HEK293 (cell line): ENCODE results near the gene GPLD1.
"Not testable (repeated sequence)": the region's sequence is repeated elsewhere in the genome, so short reads cannot be mapped to it uniquely, and the experiment has no call there.

Source experiments
- CTCF ChIA-PET: fragments of 350-600 bp; formaldehyde crosslinking; extraction: SDS; loops from one replicate; lab custom pipeline; 2021; ENCODE audit warnings: antibody characterized with exemption; lab: Yijun Ruan, JAX
- POLR2A ChIA-PET: fragments of 300-600 bp; formaldehyde crosslinking; extraction: SDS; loops from one replicate; lab custom pipeline; 2020; ENCODE audit warnings: antibody characterized with exemption, inconsistent platforms; lab: Yijun Ruan, JAX
- H3K27ac ChIP-seq: fragments of 200-500 bp; sonication (Bioruptor generic); 2 replicates; pipeline ENCODE4 v1.5.1; 2014; ENCODE audit warnings: low read depth, low read length, control low read depth, inconsistent platforms; ENCODE audit errors: extremely low read depth
- H3K36me3 ChIP-seq, 2 experiments: fragments of 200-500 bp in 1 of 2; sonication (Bioruptor generic) in 1 of 2; 1 replicate in 1 of 2; 2 replicates in 1 of 2; pipeline ENCODE4 v1.5.1; 2014 to 2017; ENCODE audit warnings: inconsistent platforms in 2 of 2, low read length in 2 of 2; ENCODE audit not compliant: control insufficient read depth in 2 of 2, insufficient read depth in 1 of 2
- H3K4me1 ChIP-seq: fragments of 200-500 bp; sonication (Bioruptor generic); 2 replicates; pipeline ENCODE4 v1.5.1; 2014; ENCODE audit warnings: mild to moderate bottlenecking, low read length, inconsistent platforms; ENCODE audit not compliant: control insufficient read depth, insufficient read depth
- H3K4me3 ChIP-seq: 2 replicates; pipeline ENCODE4 v1.5.1; 2011; ENCODE audit warnings: low read depth, mild to moderate bottlenecking, control low read depth, low read length, moderate library complexity
- H3K9me3 ChIP-seq: fragments of 200-500 bp; sonication (Bioruptor generic); 2 replicates; pipeline ENCODE4 v1.5.1; 2014; ENCODE audit warnings: low read depth, low read length, inconsistent platforms; ENCODE audit not compliant: control insufficient read depth, insufficient read depth
- ATF2 ChIP-seq: fragments of 450-650 bp; formaldehyde crosslinking; IDR thresholded peaks from 2 replicates; pipeline ENCODE4 v1.5.1; 2016; ENCODE audit warnings: missing biosample characterization, missing genetic modification characterization, low read depth
- BCL6B ChIP-seq: fragments of 450-650 bp; formaldehyde crosslinking; IDR thresholded peaks from 2 replicates; pipeline ENCODE4 v1.5.1; 2017; ENCODE audit warnings: missing biosample characterization, missing genetic modification characterization
- GFI1B ChIP-seq: fragments of 450-650 bp; formaldehyde crosslinking; IDR thresholded peaks from 2 replicates; pipeline ENCODE4 v1.5.1; 2016; ENCODE audit warnings: missing biosample characterization, missing genetic modification characterization
- GLI2 ChIP-seq: fragments of 450-650 bp; formaldehyde crosslinking; IDR thresholded peaks from 2 replicates; pipeline ENCODE4; 2017; ENCODE audit warnings: missing biosample characterization, missing genetic modification characterization, low read depth, borderline replicate concordance
- IKZF3 ChIP-seq: fragments of 450-650 bp; IDR thresholded peaks from 2 replicates; pipeline ENCODE4 v1.5.0; 2018; ENCODE audit warnings: missing biosample characterization, mild to moderate bottlenecking, missing genetic modification characterization, moderate library complexity
- KLF9 ChIP-seq: fragments of 450-650 bp; formaldehyde crosslinking; IDR thresholded peaks from 2 replicates; pipeline ENCODE4 v1.5.1; 2016; ENCODE audit warnings: missing biosample characterization, missing genetic modification characterization, low read depth
- REPIN1 ChIP-seq: fragments of 450-650 bp; formaldehyde crosslinking; IDR thresholded peaks from 2 replicates; pipeline ENCODE4 v1.5.1; 2017; ENCODE audit warnings: missing biosample characterization, missing genetic modification characterization, low read depth
- WT1 ChIP-seq: fragments of 450-650 bp; formaldehyde crosslinking; IDR thresholded peaks from 2 replicates; pipeline ENCODE4 v1.5.1; 2016; ENCODE audit warnings: missing biosample characterization, missing genetic modification characterization
- ZBTB20 ChIP-seq: fragments of 450-650 bp; formaldehyde crosslinking; IDR thresholded peaks from 2 replicates; pipeline ENCODE4 v1.5.1; 2016; ENCODE audit warnings: missing biosample characterization, missing genetic modification characterization
- ZBTB48 ChIP-seq: fragments of 450-650 bp; formaldehyde crosslinking; IDR thresholded peaks from 2 replicates; pipeline ENCODE4 v1.5.1; 2016; ENCODE audit warnings: missing biosample characterization, missing genetic modification characterization
- ZBTB6 ChIP-seq: fragments of 450-650 bp; formaldehyde crosslinking; IDR thresholded peaks from 2 replicates; pipeline ENCODE4 v1.5.1; 2017; ENCODE audit warnings: missing biosample characterization, missing genetic modification characterization
- ZNF10 ChIP-seq: fragments of 450-650 bp; formaldehyde crosslinking; IDR thresholded peaks from 2 replicates; pipeline ENCODE4 v1.5.1; 2017; ENCODE audit warnings: missing biosample characterization, missing genetic modification characterization
- ZNF169 ChIP-seq: fragments of 450-650 bp; formaldehyde crosslinking; IDR thresholded peaks from 2 replicates; pipeline ENCODE4 v1.5.1; 2016; ENCODE audit warnings: missing biosample characterization, missing genetic modification characterization
- ZNF202 ChIP-seq: fragments of 450-650 bp; formaldehyde crosslinking; IDR thresholded peaks from 2 replicates; pipeline ENCODE4 v1.5.1; 2016; ENCODE audit warnings: missing biosample characterization, missing genetic modification characterization, borderline replicate concordance
- ZNF221 ChIP-seq: fragments of 450-650 bp; formaldehyde crosslinking; IDR thresholded peaks from 2 replicates; pipeline ENCODE4 v1.5.1; 2017; ENCODE audit warnings: missing biosample characterization, missing genetic modification characterization, borderline replicate concordance
- ZNF350 ChIP-seq: fragments of 450-650 bp; formaldehyde crosslinking; IDR thresholded peaks from 2 replicates; pipeline ENCODE4 v1.5.0; 2017; ENCODE audit warnings: missing biosample characterization, mild to moderate bottlenecking, missing genetic modification characterization
- ZNF366 ChIP-seq: fragments of 450-650 bp; formaldehyde crosslinking; conservative IDR thresholded peaks from 2 replicates; pipeline ENCODE4 v1.5.1; 2016; ENCODE audit warnings: missing biosample characterization, missing genetic modification characterization
- ZNF37A ChIP-seq: fragments of 450-650 bp; IDR thresholded peaks from 2 replicates; pipeline ENCODE4 v1.5.1; 2018; ENCODE audit warnings: missing biosample characterization, missing genetic modification characterization
- ZNF544 ChIP-seq: fragments of 450-650 bp; formaldehyde crosslinking; IDR thresholded peaks from 2 replicates; pipeline ENCODE4 v1.5.0; 2017; ENCODE audit warnings: missing biosample characterization, missing genetic modification characterization
- ZNF623 ChIP-seq: fragments of 450-650 bp; formaldehyde crosslinking; IDR thresholded peaks from 2 replicates; pipeline ENCODE4 v1.5.1; 2016; ENCODE audit warnings: missing biosample characterization, missing genetic modification characterization
- ZNF792 ChIP-seq: fragments of 450-650 bp; formaldehyde crosslinking; IDR thresholded peaks from 2 replicates; pipeline ENCODE4 v1.5.1; 2016; ENCODE audit warnings: missing biosample characterization, missing genetic modification characterization

GPLD1 gene

GRCh38 chr6:24402697-24403500, 86.5 kb downstream of the GPLD1 start, which contains the start of gene MRS2 (continued):
- TF ChIP-seq ZNF792 = peak; percentile 89; the same call in 1 of the 2 replicates
- no peak for TF ChIP-seq GLI2 (tag by site-specific recombination)
- peak; percentile 78; the same call in 1 of the 2 replicates for TF ChIP-seq REPIN1
- peak; percentile 56; the same call in 1 of the 2 replicates for TF ChIP-seq KLF9 (tag by site-specific recombination)
- peak; percentile 68; the same call in 1 of the 2 replicates for TF ChIP-seq ZBTB48 (tag by site-specific recombination)
- TF ChIP-seq, all 188 proteins: peak for 60

GRCh38 chr6:24401458-24401857, 87.9 kb downstream of the GPLD1 start:
- TF ChIP-seq ZNF366 (tag by site-specific recombination) = no peak
- TF ChIP-seq ZNF37A (tag by site-specific recombination) = no peak
- TF ChIP-seq ATF2 = 0 out of 2 replicates have a peak, but pooled peaks have one; percentile 23
- no peak for TF ChIP-seq ZNF10 (tag by site-specific recombination)
- TF ChIP-seq ZNF544 (tag by site-specific recombination) = no peak
- TF ChIP-seq, all 188 proteins: peak for 1
- ChIA-PET POLR2A (interaction anchor here (1.5 kb wide), 1 partner anchor 9 kb away, joined by 6 read pairs; no protein-coding TSS in a partner anchor), CTCF (interaction anchor here (1.4 kb wide), 1 partner anchor 13 kb away, joined by 5 read pairs; no protein-coding TSS in a partner anchor)
- Histone ChIP-seq H3K9me3 (no peaks in the 10 kb centered on the region), H3K4me3 (no peak overlapping the region), H3K27ac (no peak overlapping the region), H3K4me1 (no peaks in the 10 kb centered on the region), H3K36me3 (peaks cover 13 to 14% of the 10 kb centered on the region in 2 experiments)

- H3K36me3 ChIP-seq, H3K27ac ChIP-seq, H3K4me1 ChIP-seq, H3K4me3 ChIP-seq, H3K9me3 ChIP-seq, POLR2A ChIA-PET: not testable (repeated sequence)
- CTCF ChIA-PET = interaction anchor here (0.6 kb wide), 2 partner anchors 38 to 311 kb away, joined by 3 read pairs; no protein-coding TSS in a partner anchor
These were observed 89.0 kb downstream of the GPLD1 start for GRCh38 chr6:24400045-24401039.

GRCh38 chr6:24397631-24398030, 91.7 kb downstream of the GPLD1 start:
- Histone ChIP-seq H3K4me3 (no peak overlapping the region), H3K36me3 (no peaks in the 10 kb centered on the region), H3K4me1 (no peaks in the 10 kb centered on the region), H3K27ac (no peak overlapping the region), H3K9me3 (no peaks in the 10 kb centered on the region)
- CTCF ChIA-PET = interaction anchor here (0.6 to 1.0 kb wide), 5 partner anchors 8 to 385 kb away, joined by 3 to 4 read pairs (median 3); no protein-coding TSS in a partner anchor
- POLR2A ChIA-PET = interaction anchor here (0.5 kb wide), 1 partner anchor 9 kb away, joined by 4 read pairs; no protein-coding TSS in a partner anchor
- no peak for TF ChIP-seq ZBTB20 (tag by site-specific recombination)
- TF ChIP-seq ZBTB6 (tag by site-specific recombination) = no peak
- TF ChIP-seq IKZF3 (tag by site-specific recombination) = no peak
- TF ChIP-seq ZNF792 = no peak
- TF ChIP-seq ZNF169 = no peak
- no peak for TF ChIP-seq ZNF221 (tag by site-specific recombination)
- TF ChIP-seq GFI1B (tag by site-specific recombination) = no peak
- no peak for TF ChIP-seq ZNF623
- no peak for TF ChIP-seq WT1 (tag by site-specific recombination)
- TF ChIP-seq BCL6B = no peak
- no peak for TF ChIP-seq ZNF202
- TF ChIP-seq ZNF350 (tag by site-specific recombination) = no peak
